ENCODE results near the gene KIAA1614.

The KIAA1614 gene

DNA sequence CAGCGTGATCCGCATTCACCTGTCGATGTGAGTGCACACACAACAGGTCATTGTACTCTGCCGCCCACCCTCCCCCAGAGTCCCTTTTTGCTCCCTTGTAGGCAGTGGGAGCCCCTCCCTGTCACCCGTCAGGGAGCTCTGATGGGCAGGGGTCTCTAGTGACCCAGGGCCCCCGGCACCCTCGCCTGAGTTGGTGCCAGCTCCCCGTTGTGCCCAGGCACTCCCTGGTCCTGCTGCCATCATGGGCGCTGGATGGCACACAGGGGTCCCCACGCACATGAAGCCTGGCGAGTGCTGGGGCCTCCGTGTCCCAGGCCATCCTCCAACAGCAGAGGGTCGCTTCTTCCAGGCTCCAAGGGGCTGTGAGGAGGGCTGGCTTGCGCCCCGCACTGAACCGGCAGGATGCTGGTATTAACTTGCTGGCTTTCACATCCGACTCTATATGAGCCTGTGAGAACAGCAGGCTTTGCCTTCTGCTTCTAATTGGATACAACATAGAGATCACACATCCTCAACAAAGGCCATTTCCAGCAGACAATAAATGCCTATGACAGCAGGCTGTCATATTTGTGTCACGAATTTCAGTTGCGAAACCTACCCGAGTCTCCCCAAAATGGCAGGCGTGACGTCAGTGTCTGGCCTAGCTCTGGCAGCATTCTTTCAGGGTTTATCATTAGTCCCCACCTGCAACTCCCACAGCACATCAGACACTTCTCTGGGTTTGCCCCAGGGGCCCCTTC is 35.4 kb downstream of the KIAA1614 start:
- no peak for DNase-seq (ENCODE audit: low spot score)
- no peak overlapping the region for H3K27ac ChIP-seq
- no peak overlapping the region for H3K4me3 ChIP-seq
- TF ChIP-seq, protein P1, sequence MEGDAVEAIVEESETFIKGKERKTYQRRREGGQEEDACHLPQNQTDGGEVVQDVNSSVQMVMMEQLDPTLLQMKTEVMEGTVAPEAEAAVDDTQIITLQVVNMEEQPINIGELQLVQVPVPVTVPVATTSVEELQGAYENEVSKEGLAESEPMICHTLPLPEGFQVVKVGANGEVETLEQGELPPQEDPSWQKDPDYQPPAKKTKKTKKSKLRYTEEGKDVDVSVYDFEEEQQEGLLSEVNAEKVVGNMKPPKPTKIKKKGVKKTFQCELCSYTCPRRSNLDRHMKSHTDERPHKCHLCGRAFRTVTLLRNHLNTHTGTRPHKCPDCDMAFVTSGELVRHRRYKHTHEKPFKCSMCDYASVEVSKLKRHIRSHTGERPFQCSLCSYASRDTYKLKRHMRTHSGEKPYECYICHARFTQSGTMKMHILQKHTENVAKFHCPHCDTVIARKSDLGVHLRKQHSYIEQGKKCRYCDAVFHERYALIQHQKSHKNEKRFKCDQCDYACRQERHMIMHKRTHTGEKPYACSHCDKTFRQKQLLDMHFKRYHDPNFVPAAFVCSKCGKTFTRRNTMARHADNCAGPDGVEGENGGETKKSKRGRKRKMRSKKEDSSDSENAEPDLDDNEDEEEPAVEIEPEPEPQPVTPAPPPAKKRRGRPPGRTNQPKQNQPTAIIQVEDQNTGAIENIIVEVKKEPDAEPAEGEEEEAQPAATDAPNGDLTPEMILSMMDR (IDR thresholded peaks at IDR 0.05) = no peak

DNA sequence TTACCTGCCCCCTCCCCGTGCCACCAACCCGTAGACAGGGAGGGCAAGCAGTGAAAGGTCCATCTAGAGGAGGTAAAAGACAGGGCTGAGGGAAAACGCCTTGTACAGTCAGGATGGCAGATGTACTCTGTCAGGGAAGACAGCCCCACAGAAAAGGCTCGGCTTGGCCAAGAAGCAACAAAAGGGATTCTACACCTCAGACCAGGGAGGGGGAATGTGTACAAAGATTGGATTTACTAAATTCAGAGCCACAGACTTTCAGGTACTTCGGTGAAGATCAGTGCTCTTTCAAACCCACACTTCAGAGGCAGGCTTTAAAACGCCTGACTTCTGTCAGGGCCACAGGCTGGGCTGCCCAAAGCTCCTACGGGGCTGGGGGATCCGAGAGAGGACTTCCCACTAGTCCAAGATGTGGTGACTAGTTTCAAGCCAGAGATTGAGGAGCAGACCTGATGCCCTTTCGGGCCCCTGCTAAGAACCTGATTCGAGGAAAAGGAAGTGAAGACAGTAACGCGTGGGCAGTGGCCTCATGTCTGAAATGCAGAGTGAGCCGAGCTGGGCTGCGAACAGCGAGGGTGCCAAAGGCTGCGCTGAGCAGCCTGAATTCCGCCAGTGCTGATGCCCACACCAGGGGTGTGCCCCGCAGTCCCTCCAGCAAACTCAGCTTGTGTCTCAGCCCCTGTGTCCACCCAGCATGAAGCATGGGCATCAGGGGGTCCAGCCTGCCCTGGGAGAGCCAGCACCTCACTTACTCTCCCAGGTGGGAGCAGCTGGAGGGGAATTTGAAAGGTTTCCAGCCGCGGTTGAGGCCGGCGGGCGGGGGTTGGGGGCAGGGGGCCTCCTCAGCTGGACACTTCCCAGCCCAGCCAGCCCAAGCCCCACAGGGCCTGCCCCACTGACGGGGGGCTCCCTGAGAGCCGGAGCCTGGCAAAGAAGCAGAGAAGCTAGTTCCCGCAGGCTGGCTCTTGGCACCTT is 36.2 kb downstream of the KIAA1614 start:
- H3K27ac ChIP-seq = no peak overlapping the region
- no peak for DNase-seq (ENCODE audit: low spot score)
- H3K4me3 ChIP-seq = no peak overlapping the region
- TF ChIP-seq, protein P1 (IDR thresholded peaks at IDR 0.05) = no peak

DNA sequence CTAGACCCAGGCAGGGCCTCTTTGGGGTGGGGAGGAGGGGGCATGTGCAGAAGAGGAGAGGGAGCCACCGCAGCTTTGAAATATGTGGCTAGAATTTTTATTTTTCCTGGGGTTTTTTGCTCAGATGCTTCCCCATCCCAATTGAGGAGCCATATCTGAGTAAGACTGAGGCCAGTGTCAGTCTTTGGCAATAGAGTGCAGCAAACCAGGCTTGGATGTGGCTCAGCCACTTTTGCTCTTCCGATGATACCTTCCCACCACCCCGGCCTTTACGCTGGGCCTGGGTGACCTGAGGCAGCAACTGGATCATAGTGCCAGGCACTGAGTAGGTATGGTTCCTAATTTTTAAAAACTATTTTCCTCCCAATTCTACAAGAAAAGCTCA is 36.9 kb downstream of the KIAA1614 start:
- H3K27ac ChIP-seq = no peak overlapping the region
- TF ChIP-seq, protein P1 (IDR thresholded peaks at IDR 0.05) = no peak

DNA sequence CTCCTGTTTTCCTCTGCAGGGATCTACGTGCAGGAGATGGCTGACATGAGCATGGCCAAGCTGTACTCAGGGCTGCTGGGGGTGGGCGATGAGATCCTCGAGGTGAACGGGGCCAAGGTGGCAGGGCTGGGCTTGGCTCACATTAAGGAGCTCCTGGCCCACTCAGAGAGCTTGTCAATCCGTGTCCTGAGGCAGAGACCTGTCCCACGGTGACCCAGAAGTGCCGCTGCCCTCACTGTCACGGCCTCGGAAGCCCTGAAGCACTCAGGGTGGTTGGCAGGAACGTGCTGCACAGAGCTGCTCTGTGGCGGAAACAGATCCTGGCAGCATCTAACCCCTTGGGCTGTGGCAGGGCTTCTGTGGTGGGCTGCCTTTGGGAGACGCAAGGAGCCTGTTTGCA is 37.6 kb downstream of the KIAA1614 start:
- TF ChIP-seq, protein P1 (IDR thresholded peaks at IDR 0.05) = no peak
- H3K4me3 ChIP-seq = no peak overlapping the region
- H3K27ac ChIP-seq = no peak overlapping the region
- DNase-seq (ENCODE audit: low spot score) = no peak

More for the DNA sequence above, 36.9 kb downstream of the KIAA1614 start:
- no peak for DNase-seq (ENCODE audit: low spot score)
- no peak overlapping the region for H3K4me3 ChIP-seq

DNA sequence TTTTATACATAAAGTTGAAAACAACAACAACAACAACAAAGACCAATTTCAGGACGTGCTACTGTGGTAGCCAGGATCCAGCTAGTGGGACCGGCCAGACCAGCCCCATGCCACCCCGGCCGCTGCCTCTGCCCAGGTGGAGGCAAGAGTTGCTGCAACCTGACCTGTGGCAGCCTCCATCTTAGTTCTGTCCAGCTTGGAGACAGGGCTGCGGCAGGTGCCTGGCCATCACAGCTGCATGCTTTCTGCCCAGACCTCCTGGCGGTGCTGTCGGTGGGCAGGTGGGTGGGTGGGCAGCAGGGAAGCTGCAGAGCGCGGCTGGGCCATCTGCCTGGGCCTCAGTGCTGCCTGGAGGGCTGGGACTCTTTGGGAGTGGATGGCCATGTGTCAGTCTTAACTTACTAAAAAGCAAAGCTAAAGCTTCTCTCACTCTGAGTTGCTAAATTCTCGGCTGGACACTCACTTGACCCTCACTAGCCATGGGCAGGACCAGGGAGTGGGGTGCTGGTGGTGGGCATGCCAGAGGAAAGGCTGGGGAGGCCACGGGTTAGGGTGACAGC is 38.6 kb downstream of the KIAA1614 start:
- TF ChIP-seq, protein P1 (IDR thresholded peaks at IDR 0.05) = no peak
- H3K4me3 ChIP-seq = no peak overlapping the region
- H3K27ac ChIP-seq = no peak overlapping the region
- DNase-seq (ENCODE audit: low spot score) = no peak

DNA sequence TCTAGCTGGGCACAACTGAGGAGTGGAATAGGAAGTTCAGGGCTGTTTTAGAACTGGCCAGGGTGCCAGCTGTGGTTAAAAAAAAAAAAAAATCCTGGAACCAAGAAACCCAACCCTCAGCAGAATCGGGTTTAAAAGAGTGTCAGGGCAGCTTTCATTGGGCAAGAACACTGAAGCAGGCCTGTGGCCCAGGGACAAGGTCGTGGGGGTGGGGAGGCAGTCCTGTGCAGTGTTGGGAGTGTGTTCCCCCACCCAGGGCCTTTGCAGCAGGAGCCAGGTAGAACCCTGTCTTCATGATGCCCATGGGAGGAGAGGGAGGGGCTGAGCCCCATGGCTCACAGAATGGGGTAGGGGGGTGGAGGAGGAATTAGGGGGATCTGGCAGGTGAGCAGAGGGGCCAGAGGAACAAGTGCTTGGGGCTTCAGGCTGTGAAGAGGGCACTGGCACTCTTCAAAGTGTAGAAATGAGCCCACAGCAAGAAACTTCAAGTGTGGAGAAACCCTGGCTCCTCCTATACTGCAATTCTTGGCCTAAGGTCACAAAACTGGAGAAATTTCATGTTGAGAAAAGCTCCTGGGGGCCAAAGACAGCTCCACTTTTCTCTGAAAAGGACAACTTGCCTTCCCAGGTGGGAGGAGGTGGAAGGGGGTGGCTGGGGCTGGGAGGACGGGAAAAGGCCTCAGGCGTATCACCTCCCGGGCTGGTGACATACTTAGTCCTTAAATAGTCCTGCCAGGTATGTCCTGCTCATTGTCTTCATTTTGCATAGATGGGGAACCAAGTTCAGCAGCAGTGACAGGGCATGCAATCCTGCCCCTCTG is 39.3 kb downstream of the KIAA1614 start:
- Histone ChIP-seq H3K27ac (peak overlapping the region in 1 of 2 donors; percentile 46), H3K4me3 (no peak overlapping the region)
- TF ChIP-seq, protein P1 (IDR thresholded peaks at IDR 0.05) = no peak
- no peak for DNase-seq (ENCODE audit: low spot score)
